ENCODE data around the gene FAN1. TPM values are rescaled to one million over a fixed set of nuclear protein-coding genes. Genes with fewer than 3 reads are reported as not detected.
"Not testable (repeated sequence)": the region's sequence is repeated elsewhere in the genome, so short reads cannot be mapped to it uniquely, and the experiment has no call there.

FAN1 gene
- total and polyA plus RNA-seq, 9 of the 15 experiments (the other 6 are each of a cell fraction or from before 2014, with no cell fraction given) = 1.5 to 16.8 (median 12.0) TPM

GRCh38 chr15:30882849-30883433 lies 20.8 kb upstream of the FAN1 start:
- BruUV-seq (replicated peaks) = no TSS peak
- ATAC-seq (no peak), DNase-seq (ENCODE audit: extremely low read depth in 1 of 4, low spot score in 3 of 4) (no peak), FAIRE-seq (no peak)
- intact Hi-C loops (cut with micrococcal nuclease) = no loop called here
- peaks cover 0 to 3% of the 10 kb centered on the region in 2 experiments; a peak in 1 of 5 replicates for H3K4me1 ChIP-seq (replicated peaks in 1 of 2; ENCODE audit: control insufficient read depth in 2 of 2, insufficient read depth in 2 of 2, low read length in 2 of 2)
- CTCF ChIA-PET (ENCODE audit: low intra/inter-chr PET ratio) = no interaction called here
- H3K36me3 ChIP-seq (ENCODE audit: control insufficient read depth, insufficient read depth, low read length) = no peaks in the 10 kb centered on the region
- H3K79me2 ChIP-seq (ENCODE audit: control insufficient read depth, insufficient read depth, low read length) = no peaks in the 10 kb centered on the region
- peaks cover 7 to 12% of the 10 kb centered on the region in 2 experiments; a peak in 4 of 5 replicates for H3K27me3 ChIP-seq (ENCODE audit: control insufficient read depth in 2 of 2, insufficient read depth in 2 of 2, low read length in 2 of 2)
- H3K4me2 ChIP-seq (ENCODE audit: insufficient read depth, low read length) = no peak overlapping the region
- no peaks in the 10 kb centered on the region for H3K9me3 ChIP-seq (replicated peaks; ENCODE audit: control insufficient read depth, insufficient read depth, low read depth, low read length)
- H2AFZ ChIP-seq (ENCODE audit: low read depth, low read length) = no peak overlapping the region
- 8% methylated on average over 22 of the region's 22 CpGs for WGBS (ENCODE audit: insufficient coverage, low coverage, missing lambda C conversion rate)
- no peak overlapping the region for H3K9ac ChIP-seq (ENCODE audit: insufficient read depth in 1 of 2, low read depth in 2 of 2, low read length in 2 of 2)
- no peaks in the 10 kb centered on the region for H3K9me1 ChIP-seq (ENCODE audit: control insufficient read depth, insufficient read depth, low read length)
- H3K4me3 ChIP-seq = no peak overlapping the region
- H3K27ac ChIP-seq (ENCODE audit: extremely low read depth, low read depth, low read length) = no peak overlapping the region
- TF ChIP-seq ZC3H4 (CRISPR knock-in tag; IDR thresholded peaks at IDR 0.05; ENCODE audit: borderline replicate concordance) (no peak), HDAC6 (IDR thresholded peaks at IDR 0.05; ENCODE audit: low read depth, low read length) (no peak), SNAPC5 (CRISPR knock-in tag; IDR thresholded peaks at IDR 0.05) (no peak), NCOA4 (IDR thresholded peaks at IDR 0.05; ENCODE audit: partially characterized antibody) (no peak), ZNF512 (tag; IDR thresholded peaks at IDR 0.05) (no peak), NR2C2 (CRISPR knock-in tag; IDR thresholded peaks at IDR 0.05) (no peak), NR2C2 (tag; IDR thresholded peaks at IDR 0.05) (no peak)
- in situ Hi-C loops (cut with MboI) = no loop called here
- H4K20me1 ChIP-seq (replicated peaks; ENCODE audit: control insufficient read depth, insufficient read depth, low read length) = no peaks in the 10 kb centered on the region
- POLR2A ChIA-PET = no interaction called here

- DNase-seq (ENCODE audit: extremely low read depth in 1 of 4, low spot score in 3 of 4); H3K27ac ChIP-seq (ENCODE audit: extremely low read depth, low read depth, low read length); CTCF ChIA-PET (ENCODE audit: low intra/inter-chr PET ratio); FAIRE-seq; BruUV-seq (replicated peaks); H3K79me2 ChIP-seq (ENCODE audit: control insufficient read depth, insufficient read depth, low read length); H3K36me3 ChIP-seq (ENCODE audit: control insufficient read depth, insufficient read depth, low read length); H4K20me1 ChIP-seq (replicated peaks; ENCODE audit: control insufficient read depth, insufficient read depth, low read length); H3K9me1 ChIP-seq (ENCODE audit: control insufficient read depth, insufficient read depth, low read length); H2AFZ ChIP-seq (ENCODE audit: low read depth, low read length); H3K4me3 ChIP-seq; intact Hi-C loops (cut with micrococcal nuclease); H3K4me2 ChIP-seq (ENCODE audit: insufficient read depth, low read length); POLR2A ChIA-PET; in situ Hi-C loops (cut with MboI); H3K4me1 ChIP-seq (replicated peaks in 1 of 2; ENCODE audit: control insufficient read depth in 2 of 2, insufficient read depth in 2 of 2, low read length in 2 of 2); H3K9me3 ChIP-seq (replicated peaks; ENCODE audit: control insufficient read depth, insufficient read depth, low read depth, low read length); H3K9ac ChIP-seq (ENCODE audit: insufficient read depth in 1 of 2, low read depth in 2 of 2, low read length in 2 of 2); ATAC-seq: not testable (repeated sequence)
- peaks cover 7 to 12% of the 10 kb centered on the region in 2 experiments; a peak in 4 of 5 replicates for H3K27me3 ChIP-seq (ENCODE audit: control insufficient read depth in 2 of 2, insufficient read depth in 2 of 2, low read length in 2 of 2)
- WGBS (ENCODE audit: insufficient coverage, low coverage, missing lambda C conversion rate) = 19% methylated on average over 6 of the region's 17 CpGs
These were observed 20.0 kb upstream of the FAN1 start for GRCh38 chr15:30883666-30884065.
